ENCODE measurements around the gene CNIH3.
A peak's percentile ranks its signal among the peaks of the same experiment; 100 is the strongest.

CNIH3 gene

GRCh38 chr1:224616756-224617409, 766 bp downstream of the CNIH3 start:
- DNase-seq (ENCODE audit: low read depth) = no peak

- DNase-seq (ENCODE audit: low read depth) = no peak
Observed at GRCh38 chr1:224617410-224618355, 1.6 kb downstream of the CNIH3 start.

GRCh38 chr1:224619209-224619608, 3.1 kb downstream of the CNIH3 start:
- no peak for DNase-seq (ENCODE audit: low read depth)

GRCh38 chr1:224620105-224620504, 4.0 kb downstream of the CNIH3 start:
- DNase-seq (ENCODE audit: low read depth) = no peak

GRCh38 chr1:224621813-224622682, 5.9 kb downstream of the CNIH3 start:
- no peak for DNase-seq (ENCODE audit: low read depth)

GRCh38 chr1:224622831-224623230, 6.7 kb downstream of the CNIH3 start:
- DNase-seq (ENCODE audit: low read depth) = no peak

GRCh38 chr1:224623310-224623714, 7.2 kb downstream of the CNIH3 start:
- DNase-seq (ENCODE audit: low read depth) = peak; percentile 80

- DNase-seq (ENCODE audit: low read depth) = peak; percentile 95
Observed at GRCh38 chr1:224623743-224624333, 7.7 kb downstream of the CNIH3 start.

GRCh38 chr1:224624432-224624831, 8.3 kb downstream of the CNIH3 start:
- DNase-seq (ENCODE audit: low read depth) = no peak

- peak; percentile 84 for DNase-seq (ENCODE audit: low read depth)
Observed at GRCh38 chr1:224626042-224626441, 9.9 kb downstream of the CNIH3 start.

GRCh38 chr1:224629965-224630364, 13.8 kb downstream of the CNIH3 start:
- no peak for DNase-seq (ENCODE audit: low read depth)

- peak; percentile 62 for DNase-seq (ENCODE audit: low read depth)
Observed at GRCh38 chr1:224631462-224632115, 15.5 kb downstream of the CNIH3 start.

- peak; percentile 83 for DNase-seq (ENCODE audit: low read depth)
Observed at GRCh38 chr1:224632381-224632871, 16.3 kb downstream of the CNIH3 start.

GRCh38 chr1:224632921-224633321, 16.8 kb downstream of the CNIH3 start:
- DNase-seq (ENCODE audit: low read depth) = peak; percentile 67

- DNase-seq (ENCODE audit: low read depth) = peak; percentile 92
Observed at GRCh38 chr1:224635356-224635755, 19.2 kb downstream of the CNIH3 start.

GRCh38 chr1:224637515-224637914, 21.4 kb downstream of the CNIH3 start:
- peak; percentile 95 for DNase-seq (ENCODE audit: low read depth)

GRCh38 chr1:224637936-224638335, 21.8 kb downstream of the CNIH3 start:
- no peak for DNase-seq (ENCODE audit: low read depth)

GRCh38 chr1:224639426-224639975, 23.4 kb downstream of the CNIH3 start:
- peak; percentile 19 for DNase-seq (ENCODE audit: low read depth)

- DNase-seq (ENCODE audit: low read depth) = no peak
Observed at GRCh38 chr1:224640018-224640417, 23.9 kb downstream of the CNIH3 start.

GRCh38 chr1:224640587-224640986, 24.5 kb downstream of the CNIH3 start:
- peak; percentile 7 for DNase-seq (ENCODE audit: low read depth)

GRCh38 chr1:224641030-224641429, 24.9 kb downstream of the CNIH3 start:
- no peak for DNase-seq (ENCODE audit: low read depth)
